Activated T-helper 1 cell treated with Interleukin-2 at 50 U/mL for 16 hours (primary cell): ENCODE data around the gene GNB1.
A peak's percentile ranks its signal among the peaks of the same experiment; 100 is the strongest.
"Not testable (repeated sequence)": the region's sequence is repeated elsewhere in the genome, so short reads cannot be mapped to it uniquely, and the experiment has no call there.

Experiments
- DNase-seq: peaks from one replicate; pipeline ENCODE4 v3.0.0-alpha.2; 2020; ENCODE audit warnings: low read depth

GNB1 gene

GRCh38 chr1:1760715-1761114, 130.2 kb downstream of the GNB1 start:
- DNase-seq, result no peak

DNA sequence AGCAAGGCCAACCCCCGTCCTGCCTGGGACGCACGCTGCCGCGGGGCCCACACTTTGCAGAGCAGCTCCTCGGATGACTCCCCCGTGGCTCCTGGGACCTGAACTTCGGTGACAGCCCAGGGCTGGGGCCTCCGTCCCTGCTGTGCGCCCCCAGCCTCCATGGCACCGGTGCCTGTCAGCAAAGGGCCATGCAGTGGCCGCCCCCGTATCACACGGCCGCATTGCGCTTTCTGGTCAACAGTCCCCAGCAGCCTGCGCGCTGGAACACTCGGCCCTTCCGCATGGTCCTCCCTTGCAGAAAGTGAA, 130.6 kb downstream of the GNB1 start:
- no peak for DNase-seq

DNA sequence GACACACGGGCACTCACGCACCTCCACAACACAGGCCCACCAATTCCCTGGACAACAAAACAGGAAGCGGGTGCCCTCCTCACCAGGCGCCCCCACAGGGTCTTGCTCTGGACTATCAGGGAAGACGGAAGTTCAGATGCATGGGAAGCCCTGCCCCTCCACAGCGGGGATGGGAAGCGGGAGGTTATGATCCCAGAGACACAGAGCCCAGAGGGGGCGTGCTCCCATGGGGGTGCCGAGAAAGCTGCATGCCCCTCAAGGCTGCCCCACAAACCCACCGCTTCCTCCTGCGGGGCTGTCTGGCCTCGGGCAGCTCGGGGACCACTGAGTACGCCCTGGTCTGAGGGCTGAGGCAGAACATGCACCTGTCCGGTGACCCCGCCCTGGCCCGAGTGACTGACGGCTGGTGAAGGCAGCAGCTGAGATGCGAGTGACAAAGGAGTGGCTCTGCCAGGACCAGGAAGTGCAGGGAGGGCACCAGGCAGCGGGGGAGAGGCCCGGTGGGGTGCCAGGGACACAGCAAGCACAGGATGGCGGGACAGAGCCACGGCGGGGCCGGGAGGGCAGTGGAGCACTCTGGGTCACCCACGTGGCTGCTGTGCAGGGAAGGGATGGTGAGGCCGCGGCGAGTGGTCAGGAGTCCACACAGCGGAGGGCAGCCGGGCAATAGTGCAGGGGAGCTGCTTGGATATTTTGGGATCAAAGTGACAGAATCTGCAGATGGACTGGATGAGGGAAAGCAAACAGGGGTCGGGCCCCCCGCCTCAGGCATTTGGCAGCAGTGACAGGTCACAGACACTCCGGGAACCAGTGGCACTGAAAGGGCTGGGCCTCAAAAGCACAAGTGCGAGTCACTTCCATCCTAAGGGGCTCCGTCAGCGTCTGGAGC, 131.2 kb downstream of the GNB1 start:
- no peak for DNase-seq

- no peak for DNase-seq
These were observed 132.0 kb downstream of the GNB1 start for GRCh38 chr1:1758692-1759455.

DNA sequence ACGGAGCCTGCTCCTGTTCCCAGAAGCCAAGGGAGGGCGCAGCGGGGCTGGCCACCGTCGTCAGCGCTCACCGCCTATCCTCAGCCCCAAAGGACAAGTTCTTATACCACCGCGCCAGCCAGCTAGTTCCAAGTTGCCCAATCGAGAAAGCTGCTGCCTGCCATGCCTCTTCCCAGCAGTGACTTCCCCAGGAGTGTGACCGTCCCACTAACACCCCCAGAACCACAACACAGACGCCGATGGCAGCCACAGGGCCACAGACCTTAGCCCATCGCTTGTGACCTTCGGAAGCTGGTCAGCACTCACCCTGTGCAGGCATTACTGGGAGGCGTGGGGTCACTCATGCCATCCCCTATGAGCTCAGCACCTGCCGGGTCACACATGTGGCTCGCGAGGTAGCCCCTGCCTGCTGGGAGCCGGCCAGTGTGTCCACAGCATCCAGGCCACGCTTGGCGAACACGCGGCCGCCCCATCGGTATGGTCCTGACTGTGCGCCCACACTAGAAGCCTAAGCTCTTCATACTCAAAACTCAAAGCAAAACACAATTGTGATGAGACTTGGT, 132.7 kb downstream of the GNB1 start:
- no peak for DNase-seq

- no peak for DNase-seq
These were observed 133.3 kb downstream of the GNB1 start for GRCh38 chr1:1757422-1758058.

DNA sequence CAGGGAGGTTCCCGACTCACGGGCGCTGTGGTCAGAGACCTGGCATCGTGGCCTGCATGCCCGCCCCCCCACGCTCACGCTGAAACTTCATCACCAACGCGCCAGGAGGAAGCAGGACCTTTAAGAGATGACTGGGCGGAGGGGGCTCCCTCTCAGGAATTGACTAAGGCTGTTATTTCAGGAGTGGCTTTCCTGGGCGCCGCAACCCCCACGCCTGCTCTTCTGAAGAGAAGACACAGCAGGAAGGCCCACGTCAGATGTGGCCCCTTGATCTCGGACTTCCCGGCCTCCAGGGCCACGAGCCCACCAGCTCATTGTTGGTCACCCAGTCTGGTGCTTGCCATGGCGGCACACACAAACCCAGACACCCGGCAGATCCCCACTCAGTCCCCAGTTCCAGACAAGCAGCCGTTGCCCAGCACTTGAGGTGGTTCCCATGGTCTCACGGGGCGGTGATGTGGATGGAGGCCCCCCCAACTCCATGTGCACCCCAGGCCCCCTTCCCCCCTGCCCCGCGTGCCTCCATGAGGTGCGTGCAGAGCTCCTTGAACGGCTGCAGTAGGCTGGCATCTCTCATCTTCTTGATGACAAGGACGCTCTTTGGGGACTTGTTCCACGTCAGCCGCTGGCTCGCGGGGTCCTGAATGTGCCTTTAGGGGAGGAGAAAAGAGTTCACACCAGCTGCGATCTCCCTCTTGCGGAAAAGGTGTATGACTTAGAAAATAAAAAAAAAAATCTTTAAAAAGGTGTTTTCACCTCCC, 134.0 kb downstream of the GNB1 start:
- DNase-seq, result no peak

- DNase-seq, result no peak
These were observed 135.0 kb downstream of the GNB1 start for GRCh38 chr1:1755852-1756251.

DNA sequence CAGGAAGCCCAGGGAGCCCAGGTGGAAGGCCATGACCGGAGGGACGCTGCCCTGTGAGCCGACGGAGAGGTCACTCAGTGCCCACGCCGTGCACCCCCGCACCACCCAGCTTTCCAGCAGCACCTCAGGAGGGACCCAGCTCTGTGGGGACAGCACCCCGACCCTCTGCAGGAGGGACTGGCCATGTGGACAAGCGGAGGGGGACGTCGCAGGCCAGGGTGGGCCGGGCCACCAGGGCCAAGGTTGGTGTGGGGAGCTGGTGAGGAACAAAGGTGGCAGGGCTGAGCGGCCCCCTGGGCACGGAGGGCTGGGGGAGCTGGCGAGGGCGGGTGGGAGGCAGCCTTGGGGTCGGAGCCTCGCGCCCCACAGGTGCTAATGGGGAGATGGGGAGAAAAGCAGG, 135.5 kb downstream of the GNB1 start:
- DNase-seq, result no peak

- DNase-seq, result no peak
These were observed 136.7 kb downstream of the GNB1 start for GRCh38 chr1:1754051-1754815.

GRCh38 chr1:1753607-1754005, 137.3 kb downstream of the GNB1 start:
- no peak for DNase-seq

DNA sequence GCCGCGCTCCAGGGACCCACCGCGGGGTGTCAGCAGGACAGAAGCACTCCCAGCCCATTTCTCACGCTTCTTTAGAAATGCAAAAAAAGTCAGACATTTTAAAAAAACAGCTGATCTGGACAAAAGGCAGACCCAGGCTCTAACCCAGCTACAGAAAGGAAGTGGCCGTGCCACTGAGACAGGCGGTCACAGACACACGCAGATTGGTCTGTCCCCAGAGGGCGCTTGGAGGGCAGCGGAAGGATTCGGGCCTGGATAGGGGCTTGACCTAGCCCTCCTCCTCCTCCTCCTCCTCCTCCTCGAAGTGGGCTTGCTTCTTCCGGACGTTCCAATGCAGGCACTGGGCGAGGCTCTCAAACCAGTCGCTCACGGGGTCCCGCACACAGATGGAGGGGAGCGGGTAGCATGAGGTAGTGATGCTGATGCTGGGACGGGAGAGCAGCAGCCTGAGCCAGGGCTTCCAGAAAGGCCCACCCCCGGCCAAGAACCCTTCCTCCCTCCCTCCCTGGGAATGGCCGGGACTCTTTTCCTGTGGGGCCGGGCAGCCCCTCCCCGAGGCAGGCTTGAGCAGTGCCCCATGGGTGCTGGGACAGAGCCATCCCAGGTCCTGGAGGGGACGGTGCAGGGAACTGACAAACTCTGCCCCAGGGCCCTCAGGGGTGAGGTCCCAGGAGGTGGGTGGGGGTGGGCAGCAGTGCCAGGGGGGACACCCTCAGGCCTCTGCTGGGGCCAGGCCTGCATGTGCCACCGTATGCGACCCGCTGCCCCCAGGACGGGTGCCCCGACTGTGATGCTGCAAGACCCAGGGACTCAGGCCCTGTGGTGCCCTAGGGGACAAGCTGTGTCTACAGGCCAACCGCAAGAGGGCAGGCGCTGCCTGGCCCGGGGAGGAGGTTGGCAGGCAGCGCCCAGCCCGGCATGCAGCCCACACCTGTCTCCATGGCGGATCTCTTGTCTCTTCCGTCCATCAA, 138.0 kb downstream of the GNB1 start:
- no peak for DNase-seq

GRCh38 chr1:1752190-1752589, 138.7 kb downstream of the GNB1 start:
- no peak for DNase-seq

DNA sequence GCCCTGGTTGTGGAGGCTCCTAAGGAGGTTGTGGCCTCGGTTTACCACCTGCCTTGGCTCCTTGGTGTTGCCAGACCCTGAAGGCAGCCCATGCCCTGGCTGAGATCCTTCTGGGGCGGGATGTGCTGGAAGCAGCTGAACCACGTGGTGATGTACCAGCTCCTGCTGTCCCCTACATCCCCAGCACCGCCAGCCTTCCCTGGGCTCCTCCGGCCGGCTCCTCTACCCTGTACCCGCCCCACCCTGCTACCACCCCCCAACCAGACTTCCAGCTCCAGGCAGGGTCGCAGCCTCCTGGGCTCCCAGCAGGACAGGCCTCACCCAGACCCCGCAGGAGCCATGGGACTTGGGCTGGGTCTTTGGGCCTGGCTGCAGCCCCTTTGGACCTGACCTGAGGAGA, 140.9 kb downstream of the GNB1 start:
- not testable (repeated sequence) for DNase-seq

DNA sequence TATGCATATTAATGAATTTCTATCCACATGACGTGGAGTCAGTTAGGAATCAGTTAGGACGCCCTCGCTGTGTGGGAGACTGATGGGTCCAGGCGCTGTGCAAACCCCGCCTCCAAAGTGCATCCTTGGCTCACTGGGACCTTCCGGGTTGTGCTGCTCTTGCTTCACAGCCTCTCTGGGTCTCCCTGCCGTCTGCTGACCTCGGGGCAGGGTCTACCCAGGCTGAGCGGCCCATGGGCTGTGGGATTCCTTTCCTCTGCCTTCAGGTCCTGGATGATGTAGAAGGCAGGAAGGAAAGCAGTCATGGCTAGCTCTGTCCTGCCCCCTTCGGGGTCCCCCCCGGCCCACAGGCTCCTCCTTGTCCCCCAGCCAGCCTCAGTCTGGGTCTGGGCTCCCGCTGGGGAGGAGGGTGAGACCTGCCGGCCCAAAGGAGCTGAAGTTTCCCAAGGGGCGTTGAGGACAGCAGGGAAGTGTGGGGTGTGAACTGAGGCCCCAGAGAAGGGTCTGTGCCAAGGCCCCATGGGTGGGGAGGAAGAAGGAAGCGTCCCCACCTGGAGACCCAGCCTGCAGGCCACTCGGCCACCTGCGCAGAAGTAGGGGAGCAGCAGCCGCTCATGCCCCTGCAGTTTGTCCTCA, 142.1 kb downstream of the GNB1 start:
- no peak for DNase-seq

DNA sequence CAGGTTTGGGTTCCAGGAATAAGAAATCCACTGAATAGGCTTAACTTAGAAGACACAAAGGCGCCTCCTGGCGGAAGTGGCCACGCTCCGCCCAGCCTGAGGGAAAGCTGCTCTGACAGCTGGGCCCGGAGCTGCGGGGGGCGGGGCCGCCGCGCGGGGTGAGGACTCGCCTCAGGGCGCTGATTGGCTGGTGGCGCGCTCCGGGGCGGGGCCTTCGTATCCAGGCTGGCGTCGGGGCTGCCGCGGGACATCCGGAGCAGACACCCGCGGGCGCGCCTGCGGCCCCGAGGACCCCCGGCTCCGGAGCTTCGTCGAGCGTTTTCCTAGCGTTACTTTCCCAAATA, 144.3 kb downstream of the GNB1 start:
- DNase-seq, result not testable (repeated sequence)

GRCh38 chr1:1745651-1746565, 145.0 kb downstream of the GNB1 start:
- peak; percentile 75 for DNase-seq

GRCh38 chr1:1742529-1742928, 148.4 kb downstream of the GNB1 start:
- DNase-seq, result not testable (repeated sequence)
